Stimulated activated CD4-positive, alpha-beta T cell treated with anti-CD3 and anti-CD28 coated beads, Interleukin-4, amount 100 ng/mL, for 1 hour (primary cell): ENCODE measurements around the gene FOXD4.
"Not testable (repeated sequence)": the region's sequence is repeated elsewhere in the genome, so short reads cannot be mapped to it uniquely, and the experiment has no call there.

Experiments
- DNase-seq: peaks from one replicate; pipeline ENCODE4 v3.0.0-alpha.2; 2020

FOXD4 gene

GRCh38 chr9:117995-118467 lies at the start of gene FOXD4:
FOXD4 (minus strand) TSS chr9:118417; CDS start chr9:118119, 298 bp downstream.
- not testable (repeated sequence) for DNase-seq

- not testable (repeated sequence) for DNase-seq
Observed at GRCh38 chr9:159871-160270, 41.7 kb upstream of the FOXD4 start.

- not testable (repeated sequence) for DNase-seq
Observed at GRCh38 chr9:151173-151572, 33.0 kb upstream of the FOXD4 start.

- not testable (repeated sequence) for DNase-seq
Observed at GRCh38 chr9:139880-140279, 21.7 kb upstream of the FOXD4 start.

DNA sequence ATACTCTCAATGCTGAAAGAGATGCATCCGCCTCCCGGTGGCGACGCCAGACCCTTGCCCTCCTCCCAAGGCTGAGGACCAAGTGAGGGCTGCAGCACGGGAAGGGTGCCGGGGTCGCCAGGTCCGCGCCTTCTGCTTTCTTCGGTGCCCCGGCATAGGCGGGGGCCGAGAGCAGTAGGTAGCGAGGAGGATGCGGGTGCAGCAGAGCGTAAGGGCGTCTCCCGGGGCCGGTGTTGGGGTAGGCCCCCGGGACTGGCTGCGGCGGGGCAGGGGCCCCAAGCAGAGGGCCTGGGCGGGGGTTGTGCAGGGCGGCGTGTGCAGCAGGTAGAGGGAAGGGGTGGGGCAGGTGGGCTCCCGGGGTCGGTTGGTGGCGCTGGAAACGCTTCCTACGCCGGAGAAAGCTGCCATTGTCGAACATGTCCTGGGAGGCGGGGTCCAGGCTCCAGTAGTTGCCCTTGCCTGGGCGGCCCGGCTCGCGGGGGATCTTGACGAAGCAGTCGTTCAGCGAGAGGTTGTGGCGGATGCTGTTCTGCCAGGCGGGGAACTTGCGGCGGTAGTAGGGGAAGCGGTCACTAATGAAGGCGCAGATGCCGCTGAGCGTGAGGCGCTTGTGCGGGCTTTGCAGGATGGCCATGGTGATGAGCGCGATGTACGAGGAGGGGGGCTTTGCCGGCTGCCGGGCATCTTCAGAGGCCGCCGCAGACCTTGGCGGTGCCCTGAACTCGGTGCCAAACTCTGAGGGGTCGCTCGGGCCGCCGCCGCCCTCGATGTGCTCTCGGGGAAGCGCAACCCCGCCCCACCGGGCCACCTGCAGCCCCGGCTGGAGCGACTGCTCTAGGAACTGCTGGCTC lies 848 bp downstream of the FOXD4 start:
- DNase-seq: peak; percentile 17

DNA sequence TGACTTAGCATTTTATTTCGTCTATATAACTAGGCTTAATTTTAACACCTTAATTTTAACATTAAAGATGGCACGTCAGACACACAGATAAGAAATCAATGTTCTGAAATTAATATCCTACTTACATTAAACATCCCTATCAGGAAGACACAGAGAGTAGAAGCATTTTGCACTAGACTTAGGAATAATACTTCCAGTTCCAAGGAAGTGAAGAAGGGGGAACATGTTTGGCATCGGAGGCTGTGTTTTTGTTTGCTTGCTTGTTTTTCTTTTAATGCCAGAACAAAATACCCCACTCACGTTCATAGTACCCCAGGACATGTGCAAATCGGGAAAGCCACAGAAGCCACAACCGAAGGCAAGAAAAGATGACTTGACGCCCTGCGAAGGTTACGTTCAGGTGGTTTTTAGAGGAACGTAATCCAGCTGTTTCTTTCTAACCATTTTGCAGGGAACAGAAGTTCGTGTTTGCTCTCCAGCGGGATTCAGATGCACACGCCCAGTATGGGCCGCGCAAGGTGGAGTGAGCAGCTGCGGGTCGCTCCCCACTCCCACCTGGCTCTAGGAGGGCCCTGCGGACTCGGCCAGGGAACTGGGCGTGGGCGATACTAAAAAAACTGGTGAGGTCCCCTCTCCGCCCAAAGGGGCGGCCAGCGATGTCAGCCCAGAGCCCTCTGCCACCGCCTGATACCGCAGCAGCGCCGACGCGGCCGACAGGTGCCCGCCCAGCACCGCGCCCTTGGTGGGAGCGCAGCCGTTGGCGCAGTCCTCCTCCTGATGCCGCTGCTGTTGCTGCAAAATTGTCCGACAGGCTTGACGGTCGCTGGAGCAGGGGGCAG lies 1.8 kb downstream of the FOXD4 start:
- not testable (repeated sequence) for DNase-seq

DNA sequence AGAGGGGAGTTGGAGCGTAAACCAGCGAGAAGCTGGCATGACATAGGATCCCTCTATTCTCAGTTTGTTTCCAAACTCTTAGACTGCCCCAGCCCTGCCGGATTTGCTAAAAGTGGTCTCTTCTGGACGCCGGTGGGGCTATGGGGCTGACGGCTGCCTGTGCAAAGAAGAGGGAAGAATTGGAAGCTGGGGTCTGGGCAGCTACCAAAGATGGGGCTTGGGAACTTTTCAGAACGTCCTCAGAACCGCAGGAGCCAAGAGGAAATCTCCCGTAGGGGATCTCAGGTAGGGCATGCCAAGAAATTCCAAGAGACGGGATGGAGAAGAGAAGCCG lies 3.1 kb downstream of the FOXD4 start:
- DNase-seq: peak; percentile 10

DNA sequence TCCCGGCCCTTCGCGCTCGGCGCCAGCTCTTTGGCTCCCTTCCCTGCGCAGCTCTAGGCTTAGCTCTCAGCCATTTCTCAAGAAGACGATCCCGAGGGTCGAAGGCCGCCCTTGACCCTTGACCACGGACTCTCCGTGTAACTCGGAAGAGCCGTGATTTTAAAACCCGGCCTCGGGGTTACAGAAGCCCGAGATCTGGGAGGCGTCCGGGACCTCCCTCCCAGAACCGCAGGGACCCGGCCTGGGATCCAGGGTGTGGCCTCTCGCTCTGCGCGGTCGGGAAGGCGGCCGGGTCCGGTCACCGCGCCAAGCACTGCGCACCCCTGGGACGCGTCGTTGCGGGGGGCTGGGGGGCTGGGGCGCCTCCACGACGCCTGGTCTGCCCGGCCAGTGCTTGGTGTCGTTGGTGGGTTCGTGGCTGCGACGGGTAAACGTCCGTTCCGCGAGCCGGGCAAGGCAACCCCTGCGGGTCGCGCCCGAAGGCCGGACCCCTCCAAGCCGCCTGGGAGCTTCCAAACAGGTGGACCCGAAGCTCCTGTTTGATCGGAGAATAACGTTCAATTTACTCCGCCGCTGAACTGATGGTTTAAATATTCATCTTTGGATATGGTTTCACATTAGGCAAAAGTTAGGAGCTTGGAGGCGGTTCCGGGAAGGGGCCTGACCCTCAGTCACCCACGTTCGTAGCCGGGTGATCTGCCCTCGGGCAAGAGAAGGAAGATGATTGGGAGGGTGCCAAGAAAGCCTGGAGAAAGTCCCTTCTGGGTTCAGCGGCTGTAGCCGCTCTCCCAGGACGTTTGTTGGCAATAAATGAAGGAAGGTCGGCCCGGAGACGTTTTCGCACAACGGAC lies 3.7 kb downstream of the FOXD4 start:
- peak; percentile 4 for DNase-seq

- DNase-seq: peak; percentile 35
Observed at GRCh38 chr9:113468-114266, 4.5 kb downstream of the FOXD4 start.

DNA sequence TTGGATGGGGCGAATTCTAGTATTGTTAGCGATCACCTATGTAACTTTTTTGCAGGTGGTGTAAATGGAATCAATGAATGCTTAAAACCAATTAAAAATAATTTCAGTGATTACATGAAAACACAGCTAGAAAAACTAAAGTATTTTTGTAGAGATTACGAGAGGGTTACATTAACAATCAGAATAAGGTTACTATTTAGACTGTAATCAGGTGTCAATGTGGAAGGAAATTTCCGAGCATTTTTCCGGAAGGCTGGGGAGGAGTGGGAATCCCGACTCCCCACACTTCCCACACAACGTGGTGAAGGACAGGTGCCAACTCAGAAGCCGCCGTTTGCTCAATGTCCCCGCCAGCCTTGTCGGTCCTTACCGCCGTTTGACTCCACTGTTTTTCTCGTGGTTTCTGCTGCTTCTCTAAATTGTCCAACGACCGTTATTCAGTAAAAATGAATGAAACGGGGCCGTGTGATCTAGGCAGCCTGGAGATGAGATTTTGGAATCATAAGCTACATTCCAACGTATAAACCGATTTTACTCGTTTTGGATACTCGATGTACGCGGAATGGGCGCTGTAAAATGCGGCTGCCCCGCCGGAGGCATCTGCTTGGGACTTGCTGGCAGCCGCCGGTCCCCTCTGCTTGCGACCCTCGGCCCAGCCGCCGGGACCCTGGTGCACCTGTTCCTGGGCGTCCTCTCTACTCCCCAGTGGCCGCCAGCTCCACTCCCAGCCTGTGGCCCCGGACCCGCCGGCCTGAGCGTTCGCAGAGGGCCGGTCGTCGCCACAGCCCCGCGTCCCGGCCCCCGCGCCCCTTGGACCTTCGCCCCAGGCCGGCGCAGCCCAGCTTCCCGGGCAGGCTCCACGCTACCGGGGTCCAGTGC lies 5.4 kb downstream of the FOXD4 start:
- DNase-seq: not testable (repeated sequence)

DNA sequence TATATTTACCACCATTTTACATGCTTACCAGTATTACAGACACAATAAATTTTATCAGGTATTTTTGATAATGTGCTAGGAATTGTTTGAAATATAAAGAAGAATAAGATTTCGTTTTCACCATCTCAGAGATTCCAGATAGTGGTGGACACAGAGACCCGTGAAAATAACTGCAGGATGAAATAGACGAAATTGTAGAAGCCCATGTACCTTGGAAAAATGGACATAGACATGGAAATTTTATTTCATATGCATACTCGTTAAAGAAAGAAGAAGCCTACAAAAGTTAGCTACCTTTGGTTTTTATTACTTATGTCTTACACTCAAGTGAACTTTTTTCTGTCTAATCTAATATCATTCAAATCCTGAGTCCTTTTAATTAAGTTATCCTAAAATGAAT lies 7.5 kb downstream of the FOXD4 start:
- not testable (repeated sequence) for DNase-seq

DNA sequence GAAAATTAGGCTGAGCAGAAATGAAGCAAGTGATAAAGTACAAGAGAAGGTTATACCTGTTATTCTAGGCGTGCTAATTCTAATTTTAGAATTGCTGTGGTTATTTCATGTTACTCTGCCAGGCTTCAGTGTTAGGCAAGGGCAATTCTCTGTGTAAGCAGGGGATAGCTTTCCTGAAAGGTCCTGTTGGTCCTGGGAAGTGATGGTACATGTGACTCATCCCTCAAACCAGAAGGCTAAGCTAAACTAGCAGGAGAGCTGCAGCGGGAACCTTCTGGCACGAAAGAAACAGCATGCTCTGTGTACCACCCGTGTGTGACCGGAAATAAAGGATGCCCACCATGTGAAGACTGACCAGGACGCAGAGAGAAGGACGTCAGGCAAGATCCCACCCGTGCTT lies 8.7 kb downstream of the FOXD4 start:
- not testable (repeated sequence) for DNase-seq

GRCh38 chr9:108742-109495 lies 9.3 kb downstream of the FOXD4 start:
- not testable (repeated sequence) for DNase-seq

- DNase-seq: not testable (repeated sequence)
Observed at GRCh38 chr9:105991-106390, 12.2 kb downstream of the FOXD4 start.

GRCh38 chr9:100430-100829 lies 17.8 kb downstream of the FOXD4 start:
- not testable (repeated sequence) for DNase-seq

GRCh38 chr9:99867-100266 lies 18.4 kb downstream of the FOXD4 start:
- DNase-seq: not testable (repeated sequence)

DNA sequence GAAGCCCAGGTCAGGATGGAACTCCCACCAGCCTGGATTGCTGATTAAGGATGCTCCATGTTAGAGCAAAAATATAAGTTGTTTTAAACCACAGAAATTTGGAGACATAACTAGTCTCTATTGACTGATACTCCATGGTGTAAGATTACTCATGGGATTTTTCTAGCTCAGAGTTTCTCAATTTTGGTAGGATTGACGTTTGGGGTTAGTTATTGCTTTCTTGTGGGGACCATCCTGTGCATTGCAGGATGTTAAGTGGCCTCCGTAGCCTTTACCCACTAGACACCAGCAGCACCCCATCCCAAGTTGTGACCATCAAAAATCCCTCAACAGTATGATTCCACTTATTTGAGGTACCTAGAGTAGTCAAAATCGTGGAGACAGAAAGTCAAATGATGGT lies 19.4 kb downstream of the FOXD4 start:
- DNase-seq: not testable (repeated sequence)

DNA sequence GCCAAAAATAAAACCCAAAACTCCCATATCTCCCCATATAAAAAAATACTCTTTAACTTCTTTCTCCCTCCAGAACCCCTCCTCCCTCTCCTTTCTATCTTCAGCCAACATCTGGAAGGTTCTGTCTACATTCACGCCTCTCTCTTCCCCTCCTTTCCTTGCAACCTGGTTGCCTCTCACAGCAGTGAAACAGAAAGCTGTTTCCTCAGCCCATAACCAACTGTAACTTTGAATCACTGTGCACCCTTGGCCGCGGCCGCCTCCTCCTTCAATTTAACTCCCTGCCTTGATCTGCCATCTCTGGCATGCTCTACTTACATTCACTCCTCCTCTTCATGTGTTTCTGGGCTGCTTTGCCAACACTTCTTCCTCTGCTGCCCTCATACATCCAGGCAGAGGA lies 23.2 kb downstream of the FOXD4 start:
- DNase-seq: not testable (repeated sequence)

DNA sequence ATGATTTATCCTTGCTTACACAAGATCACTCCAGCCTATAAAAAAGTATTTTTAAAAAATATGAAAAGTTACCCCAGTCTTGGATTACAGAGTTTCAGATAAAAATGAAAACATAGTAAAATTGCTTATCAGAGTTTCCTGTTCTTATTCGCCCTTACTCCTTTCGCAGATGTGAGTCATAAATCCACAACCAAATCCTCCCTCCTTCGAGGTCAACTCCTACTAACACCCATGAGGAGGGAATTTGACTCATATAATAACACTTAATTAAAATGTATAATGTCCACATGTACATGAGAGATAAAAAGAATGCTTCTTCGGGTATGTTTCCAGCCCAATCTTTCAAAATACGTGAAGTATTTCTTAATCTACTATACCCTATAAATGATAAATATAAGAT lies 23.9 kb downstream of the FOXD4 start:
- not testable (repeated sequence) for DNase-seq

DNA sequence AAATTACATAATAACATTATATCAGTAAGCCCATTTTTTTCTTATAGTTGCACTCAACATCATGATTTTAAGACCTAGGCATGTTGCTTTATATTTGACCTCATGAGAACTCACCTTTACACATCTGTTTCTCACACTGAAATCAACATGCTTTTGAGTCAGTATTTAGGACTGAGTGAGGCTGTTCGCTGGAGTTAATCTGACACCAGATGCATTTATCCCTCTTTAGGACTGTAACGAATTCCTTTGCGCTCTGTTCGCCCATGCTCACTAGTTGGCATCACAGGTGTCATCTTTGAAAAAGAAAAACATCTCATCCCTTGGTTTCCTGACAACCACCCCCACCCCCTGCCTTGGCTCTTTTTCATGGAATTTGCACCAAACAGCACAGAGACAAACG lies 24.3 kb downstream of the FOXD4 start:
- not testable (repeated sequence) for DNase-seq
